Measurements from ENCODE around the gene FNDC3B.

DNA sequence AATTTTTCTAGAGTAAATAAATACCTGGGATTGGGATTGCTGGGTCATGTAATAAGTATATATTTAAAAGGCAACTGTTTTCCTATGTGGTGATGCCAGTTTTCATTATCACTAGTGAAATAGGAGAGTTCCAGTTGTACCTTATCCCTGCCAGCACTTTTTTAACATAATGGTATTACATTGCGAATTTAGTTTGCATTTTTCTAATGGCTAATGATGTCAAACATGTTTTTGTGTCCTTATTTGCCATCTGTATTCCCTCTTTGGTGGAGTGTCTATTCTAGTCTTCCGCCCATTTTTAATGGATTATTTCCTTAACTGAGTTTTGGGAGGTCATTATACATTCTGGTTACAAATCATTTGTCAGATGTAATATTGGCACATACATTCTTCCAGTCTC, 320.6 kb downstream of the FNDC3B start:
- TF ChIP-seq TAF1 (IDR thresholded peaks at IDR 0.05; ENCODE audit: borderline replicate concordance, low read depth, low read length), result no peak
- TF ChIP-seq POLR2A (IDR thresholded peaks at IDR 0.05; ENCODE audit: low read depth, low read length), result no peak
- no peak for TF ChIP-seq POLR2AphosphoS5 (IDR thresholded peaks at IDR 0.05; ENCODE audit: low read depth, low read length)

All from GM12892 (cell line).